Karpas-422 (cell line): ENCODE measurements around the gene ACOD1. TPM values are rescaled to one million over a fixed set of nuclear protein-coding genes. Genes with fewer than 3 reads are reported as not detected.

Experiments
- DNase-seq: peaks from one replicate; pipeline ENCODE4 v3.0.0-alpha.2; 2015
- H2AFZ ChIP-seq: fragments of 200-600 bp; sonication (generic); 2 replicates; pipeline ENCODE4 v1.6.1; 2014; ENCODE audit warnings: antibody characterized with exemption, low read length, mixed read lengths
- H3K27ac ChIP-seq: fragments of 200-600 bp; sonication (generic); 2 replicates; pipeline ENCODE4 v1.5.1; 2014; ENCODE audit warnings: mild to moderate bottlenecking, low read length, moderate library complexity
- H3K27me3 ChIP-seq: fragments of 200-600 bp; sonication (generic); 2 replicates; pipeline ENCODE4 v1.6.1; 2014; ENCODE audit warnings: low read length, mixed read lengths
- H3K36me3 ChIP-seq: fragments of 200-600 bp; sonication (generic); 2 replicates; pipeline ENCODE4 v1.6.1; 2014; ENCODE audit warnings: low read length, mixed read lengths; ENCODE audit not compliant: insufficient read depth
- H3K4me1 ChIP-seq: fragments of 200-600 bp; sonication (generic); 2 replicates; pipeline ENCODE4 v1.6.1; 2014; ENCODE audit warnings: mild to moderate bottlenecking, low read length, mixed read lengths
- H3K4me2 ChIP-seq: fragments of 200-600 bp; sonication (generic); 2 replicates; pipeline ENCODE4 v1.6.1; 2014; ENCODE audit warnings: low read length, low read depth, mild to moderate bottlenecking; ENCODE audit not compliant: poor library complexity, severe bottlenecking
- H3K4me3 ChIP-seq: fragments of 200-600 bp; sonication (generic); 2 replicates; pipeline ENCODE4 v1.5.1; 2014; ENCODE audit warnings: mild to moderate bottlenecking, antibody characterized with exemption, low read length, mixed read lengths
- H3K79me2 ChIP-seq: fragments of 200-600 bp; sonication (generic); 2 replicates; pipeline ENCODE4 v1.6.1; 2014; ENCODE audit warnings: mild to moderate bottlenecking, low read length, mixed read lengths
- H3K9ac ChIP-seq: fragments of 200-600 bp; sonication (generic); 2 replicates; pipeline ENCODE4 v1.6.0; 2014; ENCODE audit warnings: low read length
- H3K9me2 ChIP-seq: fragments of 200-600 bp; sonication (generic), shearing (Covaris generic); replicated peaks from 2 replicates; pipeline ENCODE4 v1.6.0; 2014; ENCODE audit warnings: mild to moderate bottlenecking, low read length, moderate library complexity; ENCODE audit not compliant: insufficient read depth
- H3K9me3 ChIP-seq: fragments of 300-700, 200-600 bp; sonication (generic); 2 replicates; pipeline ENCODE4 v1.6.1; 2014; ENCODE audit warnings: low read length, mixed read lengths
- H4K20me1 ChIP-seq: fragments of 200-600 bp; sonication (generic); 2 replicates; pipeline ENCODE4 v1.6.1; 2014; ENCODE audit warnings: mild to moderate bottlenecking, antibody characterized with exemption, low read length, low read depth; ENCODE audit not compliant: insufficient read depth
- total RNA-seq: library from RNA; depleted of rRNA; stranded (reverse); fragments of >200 nt; shearing (Covaris generic); gene quantifications from 2 replicates; pipeline ENCODE4 v1.2.3, GENCODE V29; 2014; ENCODE audit warnings: low replicate concordance

Gene ACOD1
- total RNA-seq, 1 experiment from 2014 or later, result not detected

DNA sequence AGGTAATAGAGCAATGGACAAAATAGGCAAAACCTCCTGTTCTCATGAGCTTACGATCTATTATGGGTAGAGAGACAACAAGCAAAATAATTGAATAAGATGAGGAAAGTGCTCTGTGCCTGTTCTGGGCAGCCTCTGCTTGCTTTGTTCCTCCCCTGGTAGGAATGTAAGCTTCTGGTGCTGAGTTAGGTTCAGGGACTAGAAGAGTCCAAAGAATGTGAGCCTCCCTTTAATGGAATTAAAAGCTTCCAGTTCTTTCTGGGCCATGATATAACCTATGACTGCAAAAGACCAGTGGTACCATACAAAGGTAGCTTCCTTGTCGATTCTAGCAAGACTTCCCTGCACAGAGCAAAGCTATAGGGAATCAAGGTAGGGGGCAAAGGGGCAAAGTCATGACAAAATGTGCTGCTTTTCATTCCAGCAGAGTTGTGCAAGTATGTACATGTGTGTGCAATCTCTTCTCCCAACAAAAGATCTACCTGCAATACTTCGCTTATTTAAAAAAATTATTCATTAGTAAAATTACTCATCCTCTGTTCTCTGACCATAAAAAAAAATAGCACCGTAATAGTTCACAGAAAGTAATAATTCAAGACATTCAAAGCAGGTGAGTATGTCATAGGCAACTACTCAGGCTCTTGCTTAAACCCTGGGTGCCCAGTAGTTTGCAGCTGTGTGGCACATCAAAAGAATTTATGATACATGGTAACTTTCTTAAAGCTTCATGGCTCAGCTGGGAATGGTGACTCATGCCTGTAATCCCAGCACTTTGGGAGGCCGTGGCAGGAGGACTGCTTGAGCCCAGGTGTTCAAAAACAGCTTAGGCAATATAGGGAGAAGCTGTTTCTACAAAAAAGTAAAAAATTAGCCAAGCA is 21.4 kb downstream of the ACOD1 start:
- Histone ChIP-seq H3K79me2 (no peaks in the 10 kb centered on the region), H3K9me2 (no peaks in the 10 kb centered on the region), H3K4me1 (peaks cover 95% of the 10 kb centered on the region), H3K9me3 (no peaks in the 10 kb centered on the region), H3K27me3 (no peaks in the 10 kb centered on the region), H3K27ac (peak overlapping the region; percentile 96), H3K36me3 (no peaks in the 10 kb centered on the region), H3K9ac (peak overlapping the region; percentile 49), H4K20me1 (no peaks in the 10 kb centered on the region), H3K4me2 (peak overlapping the region; percentile 77), H2AFZ (no peak overlapping the region), H3K4me3 (peak overlapping the region; percentile 41)
- DNase-seq, result peak; percentile 80

DNA sequence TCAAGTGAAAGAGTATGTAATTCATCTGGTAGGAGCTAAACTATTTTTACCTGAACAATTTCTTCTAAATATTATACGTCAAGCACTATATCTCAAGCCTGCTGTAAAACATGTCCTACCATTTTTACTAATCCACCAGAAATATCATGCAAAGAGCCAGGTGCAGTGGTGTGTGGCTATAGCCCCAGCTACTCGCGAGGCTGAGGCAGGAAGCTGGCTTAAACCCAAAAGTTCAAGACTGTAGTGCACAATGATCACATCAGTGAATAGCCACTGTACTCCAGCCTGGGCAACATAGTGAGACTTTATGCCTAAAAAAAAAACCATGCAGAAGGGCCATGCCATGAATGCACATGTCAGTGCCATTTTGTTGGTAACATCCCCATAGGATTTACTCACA is 22.9 kb downstream of the ACOD1 start:
- Histone ChIP-seq H3K4me1 (peaks cover 88% of the 10 kb centered on the region), H3K9me2 (no peaks in the 10 kb centered on the region), H3K36me3 (no peaks in the 10 kb centered on the region), H2AFZ (no peak overlapping the region), H3K27me3 (no peaks in the 10 kb centered on the region), H3K4me2 (peak overlapping the region; percentile 72), H3K9ac (peak overlapping the region; percentile 23; the same call in 1 of the 2 replicates), H3K9me3 (no peaks in the 10 kb centered on the region), H3K4me3 (peak overlapping the region; percentile 40; the same call in 1 of the 2 replicates), H4K20me1 (no peaks in the 10 kb centered on the region), H3K79me2 (no peaks in the 10 kb centered on the region), H3K27ac (peak overlapping the region; percentile 96)
- peak; percentile 94 for DNase-seq

DNA sequence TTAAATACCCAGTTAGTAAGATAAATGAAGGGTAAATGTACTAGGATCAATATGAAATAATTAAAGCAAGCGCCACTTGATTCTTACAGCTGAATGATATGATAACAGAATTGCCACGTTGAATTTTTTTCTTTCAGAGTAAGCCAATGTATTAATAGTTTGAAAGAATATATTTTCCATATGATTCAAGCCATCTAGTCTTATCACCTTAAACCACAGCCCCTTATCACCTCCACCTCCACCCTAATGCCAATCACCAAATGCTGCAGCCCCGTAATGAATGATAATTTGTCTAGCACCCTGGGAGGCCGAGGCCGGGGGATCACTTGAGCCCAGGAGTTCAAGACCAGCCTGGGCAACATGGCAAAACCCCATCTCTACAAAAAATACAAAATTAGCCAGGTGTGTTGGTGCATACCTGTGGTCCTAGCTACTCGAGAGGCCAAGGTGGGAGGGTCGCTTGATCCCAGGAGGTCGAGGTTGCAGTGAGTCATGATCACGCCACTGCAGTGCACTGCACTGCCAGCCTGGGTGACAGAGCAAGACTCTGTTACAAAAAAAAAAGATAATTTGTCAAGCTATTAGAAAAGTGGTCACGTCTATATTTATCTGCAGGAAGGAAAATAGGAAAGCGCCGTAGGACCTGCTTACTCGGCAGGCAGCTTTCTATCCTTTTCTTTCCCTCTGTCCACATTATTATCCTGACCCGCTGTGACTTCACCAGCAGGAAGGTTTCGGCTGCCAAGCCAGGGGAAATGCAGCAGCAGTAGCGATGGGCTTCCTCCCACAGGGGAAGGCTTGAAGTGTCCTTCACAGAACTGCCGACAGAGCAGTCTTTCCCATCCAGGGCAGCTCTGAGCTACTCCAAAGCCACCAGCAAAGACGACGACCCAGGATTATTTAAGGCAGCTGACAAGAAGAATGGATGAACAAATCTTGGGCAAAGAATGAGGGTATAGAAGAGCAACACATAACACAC is 23.8 kb downstream of the ACOD1 start:
- Histone ChIP-seq H3K4me1 (peaks cover 82% of the 10 kb centered on the region), H3K27ac (peak overlapping the region; percentile 96), H3K4me2 (peak overlapping the region; percentile 72), H3K9ac (peak overlapping the region; percentile 29; the same call in 1 of the 2 replicates), H4K20me1 (no peaks in the 10 kb centered on the region), H3K4me3 (peak overlapping the region; percentile 16; the same call in 1 of the 2 replicates), H3K79me2 (no peaks in the 10 kb centered on the region), H2AFZ (peak overlapping the region; percentile 38; the same call in 1 of the 2 replicates), H3K36me3 (no peaks in the 10 kb centered on the region), H3K27me3 (no peaks in the 10 kb centered on the region), H3K9me2 (no peaks in the 10 kb centered on the region), H3K9me3 (no peaks in the 10 kb centered on the region)
- DNase-seq, result peak; percentile 50

DNA sequence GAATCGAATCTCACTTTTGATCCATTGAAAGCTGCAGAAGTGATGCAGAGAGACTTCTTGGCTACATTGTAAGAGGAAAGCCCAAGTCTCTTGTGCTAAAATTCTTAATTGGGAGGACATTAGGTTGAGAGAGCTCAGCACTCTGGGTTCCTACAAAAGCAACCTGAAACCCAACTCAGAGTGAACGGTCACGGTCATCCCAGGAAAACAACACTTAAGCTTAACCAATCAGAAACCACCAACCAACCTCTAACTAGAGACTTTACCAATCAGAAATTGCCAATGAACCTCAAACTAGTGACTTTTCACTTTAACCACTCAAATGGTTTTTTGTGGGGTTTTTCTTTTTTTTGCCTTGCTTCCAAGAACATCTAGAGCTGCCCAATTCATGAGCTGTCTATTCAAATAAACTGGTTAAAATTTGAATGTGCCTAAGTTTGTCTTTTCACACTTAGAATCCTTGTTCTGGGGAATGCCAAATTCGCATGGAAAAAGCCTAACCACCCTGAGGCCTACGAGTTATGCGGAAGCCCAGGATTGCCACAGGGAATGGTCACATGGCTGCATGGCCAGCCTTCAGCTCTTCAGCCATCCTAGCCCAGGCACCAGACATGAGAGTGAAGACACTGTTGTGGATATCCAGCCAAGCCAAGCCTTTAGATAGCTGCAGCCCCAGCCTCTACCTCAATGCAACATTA is 25.8 kb downstream of the ACOD1 start:
- no peaks in the 10 kb centered on the region for H3K27me3 ChIP-seq
- no peak overlapping the region for H3K4me2 ChIP-seq
- H3K9me2 ChIP-seq, result no peaks in the 10 kb centered on the region
- H2AFZ ChIP-seq, result no peak overlapping the region
- no peaks in the 10 kb centered on the region for H3K9me3 ChIP-seq
- H3K79me2 ChIP-seq, result no peaks in the 10 kb centered on the region
- H3K4me1 ChIP-seq, result peaks cover 66% of the 10 kb centered on the region
- no peak overlapping the region for H3K9ac ChIP-seq
- no peaks in the 10 kb centered on the region for H4K20me1 ChIP-seq
- H3K36me3 ChIP-seq, result no peaks in the 10 kb centered on the region
- no peak overlapping the region for H3K27ac ChIP-seq
- DNase-seq, result no peak
- no peak overlapping the region for H3K4me3 ChIP-seq

DNA sequence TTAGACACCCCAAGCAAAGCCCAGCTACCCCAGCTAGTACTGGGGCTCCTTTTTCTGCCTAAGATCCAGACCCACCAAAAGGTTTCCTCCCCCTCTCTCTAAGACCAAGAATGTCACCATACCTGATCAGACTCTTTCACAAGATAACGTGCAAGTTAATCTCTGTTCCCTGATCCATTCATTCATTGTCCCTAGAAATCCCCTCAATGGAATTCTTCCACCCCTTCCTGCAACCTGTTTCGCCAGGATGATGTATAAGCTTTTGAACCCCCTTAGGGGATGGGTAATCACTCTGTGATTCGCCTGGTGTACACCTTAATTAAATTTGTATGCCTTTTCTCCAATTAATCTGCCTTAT is 26.3 kb downstream of the ACOD1 start:
- no peak overlapping the region for H3K4me3 ChIP-seq
- no peaks in the 10 kb centered on the region for H3K27me3 ChIP-seq
- no peaks in the 10 kb centered on the region for H3K9me2 ChIP-seq
- H3K36me3 ChIP-seq, result no peaks in the 10 kb centered on the region
- H2AFZ ChIP-seq, result no peak overlapping the region
- DNase-seq, result no peak
- no peak overlapping the region for H3K4me2 ChIP-seq
- H3K9ac ChIP-seq, result no peak overlapping the region
- peaks cover 61% of the 10 kb centered on the region for H3K4me1 ChIP-seq
- H3K9me3 ChIP-seq, result no peaks in the 10 kb centered on the region
- no peaks in the 10 kb centered on the region for H4K20me1 ChIP-seq
- H3K79me2 ChIP-seq, result no peaks in the 10 kb centered on the region
- no peak overlapping the region for H3K27ac ChIP-seq

DNA sequence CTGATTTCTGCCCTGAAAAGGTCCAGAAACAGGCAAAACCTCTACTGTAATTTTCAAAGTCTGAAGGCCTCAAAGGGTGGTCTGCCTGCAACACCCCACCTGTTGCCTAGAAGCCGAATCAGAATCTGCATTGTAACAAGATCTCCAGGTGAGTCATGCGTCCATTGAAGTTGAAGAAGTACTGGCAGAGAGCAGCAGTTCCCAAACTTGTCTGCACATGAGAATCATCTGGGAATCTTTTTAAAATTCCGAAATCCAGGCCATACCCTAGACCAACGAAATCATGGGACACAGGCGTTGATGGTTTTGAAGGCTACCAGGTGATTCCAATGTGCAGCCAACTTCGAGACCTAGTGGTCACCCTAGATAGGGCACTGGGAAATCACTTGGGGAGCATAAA is 27.6 kb downstream of the ACOD1 start:
- Histone ChIP-seq H3K4me2 (no peak overlapping the region), H2AFZ (no peak overlapping the region), H4K20me1 (no peaks in the 10 kb centered on the region), H3K27me3 (no peaks in the 10 kb centered on the region), H3K9ac (no peak overlapping the region), H3K4me3 (no peak overlapping the region), H3K4me1 (peaks cover 54% of the 10 kb centered on the region), H3K9me2 (no peaks in the 10 kb centered on the region), H3K27ac (no peak overlapping the region), H3K9me3 (no peaks in the 10 kb centered on the region), H3K79me2 (no peaks in the 10 kb centered on the region), H3K36me3 (no peaks in the 10 kb centered on the region)
- DNase-seq, result no peak

DNA sequence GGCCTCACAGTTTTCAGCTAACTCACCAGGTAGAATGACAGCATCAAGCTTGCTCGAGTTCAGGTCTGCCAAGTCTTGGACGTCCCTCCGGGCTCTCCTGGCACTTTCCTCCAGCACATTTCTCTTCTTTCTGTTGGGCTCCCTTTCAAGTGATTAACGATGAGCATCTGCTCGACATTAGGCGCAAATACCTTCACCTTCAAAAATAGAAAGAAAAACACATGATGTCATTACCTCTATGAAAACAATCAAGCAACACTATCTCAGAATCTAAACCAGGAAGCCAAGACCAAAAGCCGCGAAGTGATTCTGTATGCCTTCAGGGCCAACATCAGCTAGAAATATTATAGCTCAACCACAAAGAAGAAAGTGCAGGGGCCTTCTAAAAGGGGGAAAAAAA is 28.2 kb downstream of the ACOD1 start:
- peaks cover 48% of the 10 kb centered on the region for H3K4me1 ChIP-seq
- DNase-seq, result no peak
- no peaks in the 10 kb centered on the region for H3K36me3 ChIP-seq
- H3K79me2 ChIP-seq, result no peaks in the 10 kb centered on the region
- H3K27ac ChIP-seq, result no peak overlapping the region
- no peaks in the 10 kb centered on the region for H3K9me3 ChIP-seq
- no peaks in the 10 kb centered on the region for H3K9me2 ChIP-seq
- no peak overlapping the region for H2AFZ ChIP-seq
- no peak overlapping the region for H3K4me2 ChIP-seq
- no peaks in the 10 kb centered on the region for H3K27me3 ChIP-seq
- H4K20me1 ChIP-seq, result no peaks in the 10 kb centered on the region
- H3K4me3 ChIP-seq, result no peak overlapping the region
- no peak overlapping the region for H3K9ac ChIP-seq
